Activated naive CD4-positive, alpha-beta T cell treated with anti-CD3 and anti-CD28 coated beads for 36 hours (primary cell): ENCODE results near the gene CS. TPM values are rescaled to one million over a fixed set of nuclear protein-coding genes. Genes with fewer than 3 reads are reported as not detected.

ENCODE experiments used
- CTCF ChIA-PET: fragments of 350-600 bp; sonication (Branson Sonifier 250); formaldehyde crosslinking; loops from one replicate; lab custom pipeline; 2021; ENCODE audit warnings: antibody characterized with exemption; lab: Charles Lee
- DNase-seq: peaks from one replicate; pipeline ENCODE4 v3.0.0-alpha.2; 2020
- H3K27ac Mint-ChIP-seq: one replicate; pipeline ENCODE4 v1.8.0; 2021; ENCODE audit warnings: mild to moderate bottlenecking, mixed read lengths
- H3K27me3 Mint-ChIP-seq: one replicate; pipeline ENCODE4 v1.8.0; 2021; ENCODE audit warnings: low read depth, mixed read lengths
- H3K36me3 Mint-ChIP-seq: one replicate; pipeline ENCODE4 v1.8.0; 2021; ENCODE audit warnings: low read depth, mixed read lengths
- H3K4me1 Mint-ChIP-seq: one replicate; pipeline ENCODE4 v1.8.0; 2021; ENCODE audit warnings: low read depth, mixed read lengths
- H3K4me3 Mint-ChIP-seq: one replicate; pipeline ENCODE4 v1.8.0; 2021; ENCODE audit warnings: mild to moderate bottlenecking, moderate library complexity, mixed read lengths
- H3K9me3 Mint-ChIP-seq: one replicate; pipeline ENCODE4 v1.8.0; 2021; ENCODE audit warnings: mixed read lengths
- intact Hi-C: fragments of 100-400 bp; cut with micrococcal nuclease; formaldehyde crosslinking; loops from one replicate; pipeline ENCODE4 v1.15.1; 2023
- total RNA-seq, 2 experiments: library from RNA; stranded (reverse); gene quantifications; one replicate each; pipeline ENCODE4 v1.2.3, GENCODE V29; 2021

Gene CS
- total RNA-seq, 2 experiments from 2014 or later = 330 to 336 TPM

DNA sequence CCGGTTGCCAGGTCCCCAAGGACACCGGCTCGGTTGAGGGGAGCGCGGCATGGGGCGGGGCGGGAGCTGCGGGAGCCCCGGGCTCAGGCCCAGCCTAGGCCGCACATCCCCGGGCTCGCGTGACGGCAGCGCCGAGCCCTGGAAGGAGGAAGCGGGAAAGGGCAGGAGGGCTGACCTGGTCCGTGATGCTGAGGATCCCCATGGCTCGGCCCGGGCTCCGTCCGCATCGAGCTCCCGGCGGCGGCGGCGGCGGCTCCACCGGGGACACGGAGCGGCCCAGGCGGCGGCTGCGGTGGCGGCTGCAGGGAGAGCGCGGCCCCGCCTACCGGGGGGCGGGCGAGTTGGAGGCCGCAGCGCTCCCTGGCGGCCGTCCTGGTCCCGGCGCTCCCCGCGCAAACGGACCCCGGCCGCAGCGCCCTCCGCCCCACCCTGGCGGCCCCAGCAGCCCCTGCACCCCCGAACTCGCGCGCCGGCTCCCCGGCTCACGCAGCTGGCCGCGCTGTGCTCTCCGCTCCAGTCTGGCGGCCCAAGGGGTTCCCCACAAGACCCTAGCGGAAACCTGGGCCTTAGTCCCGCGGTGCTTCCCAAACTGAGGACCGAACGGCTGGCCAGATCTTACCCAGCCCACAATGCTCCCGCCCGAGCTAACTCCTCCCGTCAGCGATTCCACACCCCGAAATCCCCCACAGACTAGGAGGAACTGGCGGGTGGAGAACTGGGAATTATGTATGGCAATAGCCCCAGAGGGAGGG is 41.9 kb downstream of the CS start, which contains the start of gene ANKRD52:
Gene ANKRD52 (minus strand): TSS at position 317 of the 752 bp plus-strand sequence. CDS start 115 bp downstream, at position 202.
- peak; percentile 72 for DNase-seq
- Mint-ChIP-seq H3K9me3 (no peaks in the 10 kb centered on the region), H3K27ac (peak within 1 kb of the TSS; percentile 59), H3K4me3 (peak within 1 kb of the TSS; percentile 83), H3K27me3 (no peaks in the 10 kb centered on the region), H3K36me3 (peaks cover 10% of the 10 kb centered on the region), H3K4me1 (peaks cover 18% of the 10 kb centered on the region)
- intact Hi-C loops = loop anchor here (1.0 to 2.0 kb wide), 6 partner anchors 8 to 207 kb away; partner anchors contain the start of genes COQ10A, NABP2 and ZC3H10
- CTCF ChIA-PET = interaction anchor here (0.6 to 4.1 kb wide), 16 partner anchors 9 to 541 kb away, joined by 3 to 22 read pairs (median 4); partner anchors contain the start of genes COQ10A, ESYT1, RNF41 and SMARCC2

DNA sequence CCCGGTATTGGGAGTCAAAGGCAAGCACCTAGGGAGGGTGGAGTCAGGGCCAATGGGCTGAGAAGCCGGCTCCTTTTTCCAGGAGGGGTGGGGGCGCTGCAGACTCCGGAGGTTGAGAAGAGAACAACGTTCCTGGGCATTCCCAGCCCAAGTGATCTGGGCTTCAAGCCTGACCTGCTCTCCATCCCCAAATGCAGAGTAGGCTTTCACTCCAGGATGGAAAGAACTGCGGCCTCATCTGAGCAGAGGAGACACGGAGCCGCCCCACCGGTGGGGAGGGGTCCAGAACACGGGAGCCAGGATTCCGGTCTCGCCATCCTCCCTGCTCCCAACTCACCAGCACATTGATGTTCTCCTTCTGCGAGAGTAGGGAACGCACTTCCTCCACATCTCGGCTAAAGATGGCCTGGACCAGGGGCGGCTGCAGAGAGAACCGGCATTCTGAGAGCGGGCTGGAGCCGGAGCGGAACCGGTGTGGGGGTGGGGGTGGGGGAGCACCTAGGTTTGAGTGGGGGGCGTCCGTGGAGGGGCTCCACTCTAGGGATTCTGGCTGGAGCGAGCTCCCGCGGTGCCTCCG is 42.6 kb downstream of the CS start:
- intact Hi-C loops = loop anchor here (1.0 to 2.0 kb wide), 6 partner anchors 9 to 207 kb away; partner anchors contain the start of genes COQ10A, NABP2 and ZC3H10
- CTCF ChIA-PET = interaction anchor here (0.7 to 4.1 kb wide), 16 partner anchors 7 to 540 kb away, joined by 3 to 22 read pairs (median 4); partner anchors contain the start of genes COQ10A, RNF41, SMARCC2 and ZC3H10
- DNase-seq = peak; percentile 11
- H3K36me3 Mint-ChIP-seq = peaks cover 10% of the 10 kb centered on the region
- H3K27me3 Mint-ChIP-seq = no peaks in the 10 kb centered on the region
- peaks cover 18% of the 10 kb centered on the region for H3K4me1 Mint-ChIP-seq
- peak overlapping the region; percentile 57 for H3K27ac Mint-ChIP-seq
- peak overlapping the region; percentile 83 for H3K4me3 Mint-ChIP-seq
- no peaks in the 10 kb centered on the region for H3K9me3 Mint-ChIP-seq

DNA sequence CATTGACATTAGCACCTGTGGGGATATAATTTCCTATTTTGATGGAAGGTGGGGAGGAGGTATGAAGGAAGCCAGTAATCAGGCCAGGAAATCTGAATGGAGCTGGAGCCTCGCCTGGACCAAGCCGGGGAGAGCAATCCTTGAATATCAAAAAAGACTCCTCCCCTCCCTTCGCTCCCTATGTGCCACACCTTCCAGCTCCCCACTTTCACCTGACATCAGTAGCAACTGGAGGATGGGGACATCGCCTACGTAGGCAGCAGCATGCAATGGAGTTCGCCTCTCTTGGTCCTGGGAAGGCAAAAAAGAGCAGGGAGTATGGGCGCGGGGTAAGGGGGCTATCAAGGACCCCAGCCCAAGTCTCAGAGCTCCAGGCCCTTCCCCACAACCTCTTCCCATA is 43.1 kb downstream of the CS start:
- CTCF ChIA-PET = interaction anchor here (0.6 to 4.1 kb wide), 10 partner anchors 8 to 245 kb away, joined by 3 to 22 read pairs (median 4); partner anchors contain the start of genes COQ10A and RNF41
- H3K9me3 Mint-ChIP-seq = no peaks in the 10 kb centered on the region
- H3K27ac Mint-ChIP-seq = peak overlapping the region; percentile 18
- peak overlapping the region; percentile 83 for H3K4me3 Mint-ChIP-seq
- no peak for DNase-seq
- H3K4me1 Mint-ChIP-seq = peaks cover 18% of the 10 kb centered on the region
- intact Hi-C loops = no loop called here
- H3K27me3 Mint-ChIP-seq = no peaks in the 10 kb centered on the region
- peaks cover 12% of the 10 kb centered on the region for H3K36me3 Mint-ChIP-seq

DNA sequence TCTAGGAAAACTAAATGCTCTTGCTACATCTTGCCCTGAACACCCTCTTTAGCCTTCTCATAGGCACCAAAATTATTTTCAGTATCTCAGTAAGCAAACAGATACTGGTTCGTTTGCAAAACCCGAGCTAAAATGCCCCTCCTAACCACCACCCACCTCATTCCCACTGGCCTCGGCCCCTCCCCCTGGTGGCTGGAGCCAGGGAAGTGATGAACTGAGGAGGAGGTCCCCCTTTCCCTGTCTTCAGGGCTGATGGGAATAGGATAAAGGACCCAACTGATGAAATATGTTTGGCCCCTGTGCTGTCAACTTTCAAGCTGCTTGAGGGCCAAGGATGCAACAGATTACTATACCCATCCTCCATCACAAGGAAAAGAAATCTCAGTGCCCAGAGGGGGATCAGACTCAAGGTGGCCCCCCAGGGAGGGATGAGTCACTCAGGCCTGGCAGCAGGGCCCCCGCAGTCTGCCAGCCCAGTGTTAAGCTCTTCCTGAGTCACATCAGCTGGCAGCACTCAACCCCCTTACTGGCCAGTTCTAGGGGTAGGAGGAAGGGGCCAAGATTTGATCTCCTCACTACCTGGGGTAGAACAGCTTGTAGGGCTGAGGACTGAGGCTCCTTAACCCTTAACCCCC is 43.7 kb downstream of the CS start:
- H3K4me1 Mint-ChIP-seq = peaks cover 18% of the 10 kb centered on the region
- no peaks in the 10 kb centered on the region for H3K9me3 Mint-ChIP-seq
- DNase-seq = no peak
- intact Hi-C loops = no loop called here
- H3K27ac Mint-ChIP-seq = peak overlapping the region; percentile 10
- peaks cover 17% of the 10 kb centered on the region for H3K36me3 Mint-ChIP-seq
- peak overlapping the region; percentile 83 for H3K4me3 Mint-ChIP-seq
- no peaks in the 10 kb centered on the region for H3K27me3 Mint-ChIP-seq
- CTCF ChIA-PET = interaction anchor here (0.6 to 4.1 kb wide), 10 partner anchors 7 to 246 kb away, joined by 3 to 22 read pairs (median 4); partner anchors contain the start of genes COQ10A and RNF41

DNA sequence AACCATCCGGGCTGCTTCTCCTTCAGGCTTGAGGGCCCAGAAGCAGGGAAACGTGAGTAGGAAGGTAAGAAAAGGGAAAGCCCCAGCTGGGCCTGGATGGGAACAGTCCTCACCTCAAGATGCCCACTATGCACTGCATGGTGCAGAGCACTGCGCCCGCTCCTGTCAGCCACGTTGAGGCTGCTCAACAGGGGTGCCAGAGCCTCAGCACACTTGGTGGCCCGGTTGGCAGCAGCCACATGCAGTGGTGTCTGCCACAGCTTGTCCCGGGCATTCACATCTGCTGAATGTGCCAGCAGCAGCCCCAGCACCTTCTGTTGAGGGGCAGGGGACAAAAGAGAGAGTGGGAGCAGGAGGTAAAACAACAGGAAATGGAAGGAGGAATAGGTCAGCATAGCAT is 44.5 kb downstream of the CS start:
- intact Hi-C loops = no loop called here
- DNase-seq = no peak
- Mint-ChIP-seq H3K4me1 (peaks cover 18% of the 10 kb centered on the region), H3K27me3 (no peaks in the 10 kb centered on the region), H3K9me3 (no peaks in the 10 kb centered on the region), H3K36me3 (peaks cover 19% of the 10 kb centered on the region), H3K27ac (no peak overlapping the region), H3K4me3 (no peak overlapping the region)
- CTCF ChIA-PET = interaction anchor here (2.3 kb wide), 1 partner anchor 33 kb away, joined by 6 read pairs; the partner anchor contains the start of gene RNF41

DNA sequence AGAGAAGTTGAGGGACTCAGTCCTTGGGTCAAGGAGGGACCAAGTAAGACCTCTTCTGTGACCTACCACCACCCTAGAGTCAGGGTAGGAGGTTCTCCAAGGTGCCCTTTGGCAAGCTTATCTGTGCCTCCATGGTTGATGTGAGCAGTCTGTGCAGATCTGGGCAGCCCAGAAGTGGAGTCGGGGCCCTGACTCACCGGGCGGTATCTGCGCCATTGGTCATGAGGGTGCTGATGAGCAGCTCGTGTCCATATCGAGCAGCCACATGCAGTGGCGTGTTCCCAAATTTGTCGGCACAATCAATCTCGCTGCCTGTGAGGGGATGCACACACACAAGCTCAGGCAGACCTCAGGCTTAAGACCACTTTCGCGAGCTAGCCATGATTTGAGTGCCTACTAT is 47.0 kb downstream of the CS start:
- H3K27ac Mint-ChIP-seq = no peak overlapping the region
- H3K36me3 Mint-ChIP-seq = peaks cover 23% of the 10 kb centered on the region
- intact Hi-C loops = no loop called here
- H3K4me3 Mint-ChIP-seq = no peak overlapping the region
- peaks cover 11% of the 10 kb centered on the region for H3K4me1 Mint-ChIP-seq
- CTCF ChIA-PET = interaction anchor here (1.4 kb wide), 1 partner anchor 16 kb away, joined by 5 read pairs; no protein-coding TSS in a partner anchor
- no peak for DNase-seq
- no peaks in the 10 kb centered on the region for H3K9me3 Mint-ChIP-seq
- no peaks in the 10 kb centered on the region for H3K27me3 Mint-ChIP-seq

DNA sequence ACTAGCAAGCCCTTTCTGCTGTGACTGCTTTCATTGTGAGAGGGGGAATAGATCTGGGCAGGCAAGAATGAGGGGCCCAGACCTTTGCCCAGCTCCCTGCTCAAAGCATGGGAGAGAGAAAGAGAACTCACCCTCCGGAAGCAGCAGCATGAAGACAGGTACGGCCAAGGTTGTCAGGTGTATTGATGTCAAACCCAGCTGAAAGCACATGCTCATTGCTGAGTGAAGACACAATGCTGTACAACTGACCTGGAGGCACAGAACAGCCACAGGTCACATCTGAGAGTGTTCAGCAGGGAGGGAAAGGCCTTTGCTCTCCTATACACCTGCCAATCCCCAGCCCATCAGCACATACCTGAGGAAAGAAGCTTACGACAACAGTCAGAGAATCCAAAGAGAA is 47.5 kb downstream of the CS start:
- H3K36me3 Mint-ChIP-seq = peaks cover 23% of the 10 kb centered on the region
- intact Hi-C loops = no loop called here
- DNase-seq = no peak
- CTCF ChIA-PET = interaction anchor here (1.4 kb wide), 1 partner anchor 16 kb away, joined by 5 read pairs; no protein-coding TSS in a partner anchor
- no peaks in the 10 kb centered on the region for H3K27me3 Mint-ChIP-seq
- peaks cover 11% of the 10 kb centered on the region for H3K4me1 Mint-ChIP-seq
- no peaks in the 10 kb centered on the region for H3K9me3 Mint-ChIP-seq
- no peak overlapping the region for H3K27ac Mint-ChIP-seq
- no peak overlapping the region for H3K4me3 Mint-ChIP-seq

DNA sequence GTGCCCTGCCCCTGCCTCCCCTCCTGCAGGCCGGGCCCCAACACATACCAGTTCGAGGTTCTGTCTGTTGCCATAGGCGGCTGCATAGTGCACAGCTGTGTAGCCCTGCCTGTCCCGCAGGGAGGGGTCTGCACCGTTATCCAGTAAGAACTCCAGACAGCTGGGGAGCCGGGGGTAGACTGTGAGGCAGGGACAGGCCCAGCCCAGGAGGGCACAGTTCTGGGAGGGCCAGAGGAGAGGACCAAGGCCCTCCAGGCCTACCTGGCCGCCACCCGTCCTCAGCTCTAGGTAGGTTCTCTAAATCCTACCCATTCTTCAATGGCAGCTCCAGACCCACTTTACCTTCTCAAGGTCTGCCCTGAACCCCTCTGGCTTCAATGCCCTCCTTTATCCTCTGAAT is 51.4 kb downstream of the CS start:
- no peaks in the 10 kb centered on the region for H3K9me3 Mint-ChIP-seq
- DNase-seq = no peak
- no peak overlapping the region for H3K4me3 Mint-ChIP-seq
- no peaks in the 10 kb centered on the region for H3K4me1 Mint-ChIP-seq
- peaks cover 24% of the 10 kb centered on the region for H3K36me3 Mint-ChIP-seq
- CTCF ChIA-PET = interaction anchor here (0.6 to 1.0 kb wide), 2 partner anchors 8 to 17 kb away, joined by 3 to 4 read pairs; no protein-coding TSS in a partner anchor
- no peak overlapping the region for H3K27ac Mint-ChIP-seq
- intact Hi-C loops = no loop called here
- H3K27me3 Mint-ChIP-seq = no peaks in the 10 kb centered on the region

DNA sequence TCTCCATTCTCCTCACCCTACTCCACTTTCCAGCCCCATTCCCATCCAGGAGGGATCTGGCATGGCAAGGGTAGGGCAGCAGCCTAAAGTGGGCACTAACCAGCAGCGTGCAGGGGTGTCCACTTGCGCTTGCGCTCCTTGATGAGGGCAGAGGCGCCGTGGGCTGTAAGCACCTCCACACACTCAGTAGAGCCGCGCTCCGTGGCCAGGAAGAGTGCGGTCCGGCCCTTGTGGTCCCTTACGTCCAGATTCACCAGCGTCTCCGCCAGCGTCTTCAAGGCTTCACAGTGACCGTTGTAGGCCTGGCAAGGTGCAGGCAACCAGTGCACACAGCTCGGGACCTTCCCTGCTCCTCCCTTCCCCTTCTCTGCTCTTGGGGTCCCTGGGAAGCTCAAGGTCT is 52.2 kb downstream of the CS start:
- CTCF ChIA-PET = interaction anchor here (1.0 kb wide), 2 partner anchors 10 to 18 kb away, joined by 3 to 4 read pairs; partner anchors contain the start of gene ANKRD52
- intact Hi-C loops = no loop called here
- no peaks in the 10 kb centered on the region for H3K9me3 Mint-ChIP-seq
- no peaks in the 10 kb centered on the region for H3K4me1 Mint-ChIP-seq
- H3K27me3 Mint-ChIP-seq = no peaks in the 10 kb centered on the region
- no peak for DNase-seq
- no peak overlapping the region for H3K27ac Mint-ChIP-seq
- no peak overlapping the region for H3K4me3 Mint-ChIP-seq
- peaks cover 26% of the 10 kb centered on the region for H3K36me3 Mint-ChIP-seq

DNA sequence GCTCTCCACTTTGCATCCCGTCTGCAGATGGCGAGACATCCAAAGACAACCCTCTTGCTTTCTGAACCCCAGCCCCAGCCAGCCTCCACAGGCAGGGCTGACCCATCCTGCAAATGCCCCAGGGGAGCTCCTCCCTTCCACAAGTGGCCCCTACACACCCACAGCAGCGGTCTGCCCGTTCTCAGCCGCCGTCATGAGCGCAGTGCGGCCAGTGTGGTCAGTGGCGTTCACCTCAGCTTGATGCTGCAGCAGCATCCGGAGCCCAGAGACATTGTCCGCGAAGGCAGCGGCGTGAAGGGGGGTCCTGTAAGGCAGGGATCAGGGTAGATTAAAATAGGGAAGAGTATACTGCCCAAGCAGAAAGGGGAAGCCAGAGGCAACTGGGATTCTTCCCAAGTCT is 55.6 kb downstream of the CS start:
- no peak overlapping the region for H3K4me3 Mint-ChIP-seq
- DNase-seq = no peak
- intact Hi-C loops = no loop called here
- peaks cover 20% of the 10 kb centered on the region for H3K36me3 Mint-ChIP-seq
- no peaks in the 10 kb centered on the region for H3K9me3 Mint-ChIP-seq
- H3K4me1 Mint-ChIP-seq = no peaks in the 10 kb centered on the region
- CTCF ChIA-PET = interaction anchor here (1.7 kb wide), 1 partner anchor 13 kb away, joined by 7 read pairs; the partner anchor contains the start of gene ANKRD52
- H3K27me3 Mint-ChIP-seq = no peaks in the 10 kb centered on the region
- H3K27ac Mint-ChIP-seq = no peak overlapping the region

DNA sequence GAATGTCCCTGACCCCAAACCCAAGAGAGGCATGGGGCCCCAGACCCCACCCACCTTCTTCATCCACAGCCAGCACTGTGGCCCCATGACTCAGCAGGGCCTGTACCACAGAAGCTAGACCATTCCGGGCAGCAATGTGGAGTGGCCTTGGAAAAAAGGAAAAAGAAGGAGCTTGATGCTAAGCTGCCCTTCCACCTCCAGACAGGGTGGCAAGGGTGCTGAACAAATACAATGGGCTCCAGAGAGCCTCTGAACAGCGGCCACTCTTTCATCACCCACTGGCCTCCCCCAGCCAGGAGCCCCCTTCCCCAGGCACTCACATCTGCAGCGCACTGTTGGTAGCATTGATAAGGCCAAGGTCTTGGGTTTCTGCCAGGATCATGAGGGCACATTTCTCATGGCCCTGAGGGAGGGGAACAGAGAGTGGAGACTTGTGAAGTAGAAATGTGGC is 56.4 kb downstream of the CS start:
- CTCF ChIA-PET = interaction anchor here (1.7 kb wide), 1 partner anchor 14 kb away, joined by 7 read pairs; the partner anchor contains the start of gene ANKRD52
- Mint-ChIP-seq H3K27me3 (no peaks in the 10 kb centered on the region), H3K4me3 (no peak overlapping the region), H3K4me1 (no peaks in the 10 kb centered on the region), H3K27ac (no peak overlapping the region), H3K36me3 (peaks cover 17% of the 10 kb centered on the region), H3K9me3 (no peaks in the 10 kb centered on the region)
- DNase-seq = no peak
- intact Hi-C loops = no loop called here
